Progenitor cell of endocrine pancreas (in vitro differentiated cells): ENCODE data around the gene PSME3IP1. TPM values are rescaled to one million over a fixed set of nuclear protein-coding genes. Genes with fewer than 3 reads are reported as not detected.
"Not testable (repeated sequence)": the region's sequence is repeated elsewhere in the genome, so short reads cannot be mapped to it uniquely, and the experiment has no call there.

Source experiments
- DNase-seq: peaks from one replicate; pipeline ENCODE4 v3.0.0; 2021; ENCODE audit warnings: low spot score; ENCODE audit not compliant: unreplicated experiment
- H3K27ac Mint-ChIP-seq: 2 replicates; pipeline ENCODE4 v1.8.0; 2021; ENCODE audit warnings: mild to moderate bottlenecking, moderate library complexity, mixed read lengths
- H3K27me3 Mint-ChIP-seq: 2 replicates; pipeline ENCODE4 v1.8.0; 2021; ENCODE audit warnings: mixed read lengths
- H3K36me3 Mint-ChIP-seq: 2 replicates; pipeline ENCODE4 v1.8.0; 2022; ENCODE audit warnings: mixed read lengths; ENCODE audit not compliant: insufficient read depth
- H3K4me1 Mint-ChIP-seq: 2 replicates; pipeline ENCODE4 v1.8.0; 2021; ENCODE audit warnings: low read depth, mixed read lengths
- H3K4me3 Mint-ChIP-seq: 2 replicates; pipeline ENCODE4 v1.8.0; 2021; ENCODE audit warnings: low read depth, mild to moderate bottlenecking, moderate library complexity, mixed read lengths
- H3K9me3 Mint-ChIP-seq: 2 replicates; pipeline ENCODE4 v1.8.0; 2021; ENCODE audit warnings: low read depth, mixed read lengths
- total RNA-seq: library from RNA; stranded (reverse); gene quantifications from 2 replicates; pipeline ENCODE4 v1.2.1, GENCODE V29; 2021
- TF ChIP-seq, protein P1 (sequence below): fragments of 200-600 bp; sonication (generic); IDR thresholded peaks from one replicate; pipeline ENCODE4 v1.5.0; 2021; ENCODE audit warnings: antibody characterized with exemption, mild to moderate bottlenecking; ENCODE audit not compliant: unreplicated experiment

The PSME3IP1 gene
- total RNA-seq, 1 donor from 2014 or later = 101 TPM

DNA sequence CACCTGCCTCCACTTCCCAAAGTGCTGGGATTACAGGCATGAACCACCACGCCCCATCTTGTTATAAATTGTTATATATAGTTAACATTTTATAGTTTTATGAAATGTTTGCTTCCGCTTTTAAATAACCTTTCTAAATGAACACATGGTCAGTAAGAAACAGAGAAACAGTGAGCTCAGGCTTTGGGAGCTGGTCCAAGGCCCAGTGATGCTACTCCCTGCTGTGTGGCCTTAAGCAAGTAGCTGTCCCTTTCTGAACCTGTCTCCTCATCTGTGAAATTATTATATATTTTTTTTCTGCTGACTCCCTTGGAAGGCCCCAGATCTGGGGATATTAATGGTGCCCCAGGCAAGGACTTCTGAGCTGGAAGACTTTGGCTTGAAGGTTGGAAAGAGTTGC is 74.4 kb downstream of the PSME3IP1 start:
- H3K9me3 Mint-ChIP-seq = no peaks in the 10 kb centered on the region
- H3K36me3 Mint-ChIP-seq = no peaks in the 10 kb centered on the region
- no peak for DNase-seq
- no peak overlapping the region for H3K27ac Mint-ChIP-seq
- TF ChIP-seq, protein P1, sequence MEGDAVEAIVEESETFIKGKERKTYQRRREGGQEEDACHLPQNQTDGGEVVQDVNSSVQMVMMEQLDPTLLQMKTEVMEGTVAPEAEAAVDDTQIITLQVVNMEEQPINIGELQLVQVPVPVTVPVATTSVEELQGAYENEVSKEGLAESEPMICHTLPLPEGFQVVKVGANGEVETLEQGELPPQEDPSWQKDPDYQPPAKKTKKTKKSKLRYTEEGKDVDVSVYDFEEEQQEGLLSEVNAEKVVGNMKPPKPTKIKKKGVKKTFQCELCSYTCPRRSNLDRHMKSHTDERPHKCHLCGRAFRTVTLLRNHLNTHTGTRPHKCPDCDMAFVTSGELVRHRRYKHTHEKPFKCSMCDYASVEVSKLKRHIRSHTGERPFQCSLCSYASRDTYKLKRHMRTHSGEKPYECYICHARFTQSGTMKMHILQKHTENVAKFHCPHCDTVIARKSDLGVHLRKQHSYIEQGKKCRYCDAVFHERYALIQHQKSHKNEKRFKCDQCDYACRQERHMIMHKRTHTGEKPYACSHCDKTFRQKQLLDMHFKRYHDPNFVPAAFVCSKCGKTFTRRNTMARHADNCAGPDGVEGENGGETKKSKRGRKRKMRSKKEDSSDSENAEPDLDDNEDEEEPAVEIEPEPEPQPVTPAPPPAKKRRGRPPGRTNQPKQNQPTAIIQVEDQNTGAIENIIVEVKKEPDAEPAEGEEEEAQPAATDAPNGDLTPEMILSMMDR = no peak
- no peak overlapping the region for H3K4me3 Mint-ChIP-seq
- peaks cover 1% of the 10 kb centered on the region for H3K27me3 Mint-ChIP-seq
- H3K4me1 Mint-ChIP-seq = peaks cover 3% of the 10 kb centered on the region

DNA sequence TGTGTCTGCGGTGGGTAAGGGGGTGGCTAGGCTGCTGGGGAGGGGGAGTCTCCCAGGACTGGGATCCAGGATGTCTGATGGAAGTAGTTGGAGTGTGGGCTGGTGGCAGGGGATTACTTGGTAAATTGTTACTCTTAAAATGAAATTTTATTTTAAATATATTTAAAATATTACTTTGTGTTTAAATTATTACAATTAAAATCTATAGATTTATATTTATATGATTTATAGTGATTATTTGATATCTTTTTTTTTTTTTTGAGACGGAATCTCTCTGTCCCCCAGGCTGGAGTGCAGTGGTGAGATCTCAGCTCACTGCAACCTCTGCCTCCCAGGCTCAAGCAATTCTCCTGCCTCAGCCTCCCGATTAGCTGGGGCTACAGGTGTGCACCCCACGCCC is 74.9 kb downstream of the PSME3IP1 start:
- no peak for DNase-seq
- peaks cover 3% of the 10 kb centered on the region for H3K27me3 Mint-ChIP-seq
- H3K36me3 Mint-ChIP-seq = no peaks in the 10 kb centered on the region
- TF ChIP-seq, protein P1 = no peak
- H3K9me3 Mint-ChIP-seq = no peaks in the 10 kb centered on the region
- peaks cover under 1% of the 10 kb centered on the region for H3K4me1 Mint-ChIP-seq
- H3K4me3 Mint-ChIP-seq = no peak overlapping the region
- H3K27ac Mint-ChIP-seq = no peak overlapping the region

DNA sequence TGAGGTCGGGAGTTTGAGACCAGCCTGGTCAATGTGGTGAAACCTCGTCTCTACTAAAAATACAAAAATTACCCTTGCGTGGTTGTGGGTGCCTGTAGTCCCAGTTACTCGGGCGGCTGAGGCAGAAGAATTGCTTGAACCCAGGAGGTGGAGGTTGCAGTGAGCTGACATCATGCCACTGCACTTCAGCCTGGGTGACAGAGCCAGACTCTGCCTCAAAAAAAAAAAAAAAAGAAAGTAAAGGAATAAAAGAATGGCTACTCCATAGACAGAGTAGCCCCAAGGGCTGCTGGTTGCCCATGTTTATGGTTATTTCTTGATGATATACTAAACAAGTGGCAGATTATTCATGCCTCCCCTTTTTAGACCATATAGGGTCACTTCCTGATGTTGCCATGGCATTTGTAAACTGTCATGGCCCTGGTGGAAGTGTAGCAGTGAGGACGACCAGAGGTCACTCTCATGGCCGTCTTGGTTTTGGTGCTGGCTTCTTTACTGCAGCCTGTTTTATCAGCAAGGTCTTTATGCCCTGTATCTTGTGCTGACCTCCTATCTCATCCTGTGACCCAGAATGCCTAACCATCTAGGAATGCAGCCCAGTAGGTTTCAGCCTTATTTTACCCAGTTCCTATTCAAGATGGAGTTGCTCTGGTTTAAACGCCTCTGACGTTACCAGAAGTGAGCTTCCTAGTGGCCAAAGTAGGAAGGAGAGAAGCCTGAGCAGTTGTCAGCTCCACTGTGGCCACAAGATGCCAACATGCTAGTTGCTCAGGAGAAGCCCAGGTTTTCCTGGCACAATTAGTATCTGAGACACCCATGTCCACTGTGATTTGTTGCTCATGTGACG is 76.4 kb downstream of the PSME3IP1 start:
- not testable (repeated sequence) for H3K4me3 Mint-ChIP-seq, H3K9me3 Mint-ChIP-seq, H3K27me3 Mint-ChIP-seq, H3K27ac Mint-ChIP-seq, DNase-seq, H3K4me1 Mint-ChIP-seq, H3K36me3 Mint-ChIP-seq

DNA sequence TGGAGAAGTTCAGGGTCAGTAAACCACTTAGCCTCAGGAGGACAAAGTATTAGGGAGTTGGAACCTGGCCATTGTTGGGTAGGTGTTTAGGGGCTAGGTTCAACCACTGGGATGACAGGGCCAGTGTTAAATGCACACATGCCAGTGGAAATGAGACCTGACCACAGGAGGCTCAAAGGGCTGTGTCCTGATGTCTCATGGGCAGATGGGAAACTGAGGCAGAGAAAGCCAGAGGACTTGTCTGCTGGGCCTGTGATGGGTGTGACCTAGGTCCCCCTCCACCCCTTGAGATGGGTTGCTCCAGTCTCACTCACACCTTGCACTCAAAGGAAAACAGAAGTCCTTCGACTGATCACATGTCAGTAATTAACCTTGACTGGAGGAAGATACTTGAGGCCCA is 77.4 kb downstream of the PSME3IP1 start:
- Mint-ChIP-seq H3K27me3 (peaks cover 3% of the 10 kb centered on the region), H3K9me3 (no peaks in the 10 kb centered on the region), H3K36me3 (no peaks in the 10 kb centered on the region), H3K27ac (no peak overlapping the region), H3K4me3 (no peak overlapping the region), H3K4me1 (no peaks in the 10 kb centered on the region)
- DNase-seq = no peak
- TF ChIP-seq, protein P1 = no peak

DNA sequence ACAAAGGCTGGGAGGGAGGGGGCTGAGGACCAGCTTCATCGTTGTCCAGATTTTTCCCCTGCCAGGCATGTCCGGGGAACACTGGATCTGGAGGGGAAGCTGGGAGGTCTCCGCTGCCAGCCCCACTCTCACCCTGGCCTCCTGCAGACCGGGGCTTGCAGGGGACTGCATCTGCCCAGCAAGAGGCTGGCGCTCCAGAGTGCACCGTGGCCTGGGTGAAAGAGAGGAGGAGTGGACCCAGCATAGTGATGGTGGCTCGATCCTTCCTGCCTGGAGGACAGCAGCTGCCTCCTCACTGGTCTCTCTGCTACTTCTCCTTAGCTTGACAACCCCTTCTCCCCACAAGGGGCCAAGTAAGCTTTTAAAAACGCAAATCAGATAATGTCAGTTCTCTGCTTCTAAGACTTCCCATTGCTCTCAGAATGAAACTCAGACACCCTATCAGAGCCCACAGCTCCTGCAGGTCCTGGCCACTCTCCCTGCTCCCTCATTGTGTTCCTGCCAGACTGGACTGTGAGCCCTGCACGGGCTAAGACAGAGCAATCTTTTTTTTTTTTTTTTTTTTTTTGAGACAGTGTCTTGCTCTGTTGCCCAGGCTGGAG is 78.4 kb downstream of the PSME3IP1 start:
- no peak for DNase-seq
- Mint-ChIP-seq H3K36me3 (no peaks in the 10 kb centered on the region), H3K27ac (no peak overlapping the region), H3K4me3 (no peak overlapping the region), H3K9me3 (no peaks in the 10 kb centered on the region), H3K4me1 (no peaks in the 10 kb centered on the region), H3K27me3 (peaks cover 3% of the 10 kb centered on the region)
- TF ChIP-seq, protein P1 = no peak

DNA sequence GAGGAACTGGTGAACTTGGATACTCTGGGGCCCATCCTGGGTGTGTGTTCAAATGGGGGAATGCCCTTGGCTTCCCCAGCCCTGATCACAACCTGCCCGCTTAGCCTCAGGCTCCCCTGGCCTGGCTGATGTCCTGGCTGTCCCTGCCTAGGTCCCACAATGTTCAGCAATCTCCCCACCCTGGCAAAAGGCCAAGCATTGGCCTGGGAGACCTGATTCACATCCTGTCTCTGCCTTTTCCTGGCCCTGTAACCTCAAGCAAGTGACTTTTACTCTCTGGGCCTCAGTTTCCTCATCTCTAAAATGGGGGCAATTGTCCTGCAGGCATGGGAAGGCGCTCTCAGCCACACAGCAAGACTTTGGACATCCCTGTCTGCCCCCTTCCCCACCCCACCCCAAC is 79.1 kb downstream of the PSME3IP1 start:
- Mint-ChIP-seq H3K4me3 (no peak overlapping the region), H3K9me3 (no peaks in the 10 kb centered on the region), H3K27me3 (peaks cover 3% of the 10 kb centered on the region), H3K27ac (no peak overlapping the region), H3K4me1 (no peaks in the 10 kb centered on the region), H3K36me3 (no peaks in the 10 kb centered on the region)
- no peak for DNase-seq
- TF ChIP-seq, protein P1 = no peak
